ENCODE measurements around the gene TMEM51. TPM values are rescaled to one million over a fixed set of nuclear protein-coding genes. Genes with fewer than 3 reads are reported as not detected.
"Not testable (repeated sequence)": the region's sequence is repeated elsewhere in the genome, so short reads cannot be mapped to it uniquely, and the experiment has no call there.

TMEM51 gene
- total RNA-seq, 1 donor from 2014 or later = 6.9 TPM

- FAIRE-seq = no peak
Observed at GRCh38 chr1:15134285-15134684, 19.3 kb upstream of the TMEM51 start.

GRCh38 chr1:15135604-15136003 lies 17.9 kb upstream of the TMEM51 start:
- H3K4me2 ChIP-seq (ENCODE audit: low read length); FAIRE-seq; H3K36me3 Mint-ChIP-seq (ENCODE audit: low read depth, unreplicated experiment); H3K36me3 ChIP-seq (ENCODE audit: insufficient read depth, low read length); H3K9me3 ChIP-seq (ENCODE audit: insufficient read depth, low read depth, low read length); H3K27ac Mint-ChIP-seq (ENCODE audit: unreplicated experiment); H3K27me3 ChIP-seq (ENCODE audit: insufficient read depth, low read length); H3K4me3 Mint-ChIP-seq (ENCODE audit: unreplicated experiment); H3K4me3 ChIP-seq (ENCODE audit: insufficient read depth, low read depth, low read length); H3K4me1 Mint-ChIP-seq (ENCODE audit: low read depth, unreplicated experiment); H3K9me3 Mint-ChIP-seq (ENCODE audit: unreplicated experiment); H2AFZ ChIP-seq (ENCODE audit: low read depth, low read length); H3K4me1 ChIP-seq (ENCODE audit: insufficient read depth, low read length); H3K79me2 ChIP-seq (ENCODE audit: insufficient read depth, low read length); DNase-seq (ENCODE audit: low read depth); H3K27ac ChIP-seq (ENCODE audit: low read depth, low read length); H4K20me1 ChIP-seq (ENCODE audit: insufficient read depth, low read length); H3K9ac ChIP-seq (ENCODE audit: low read length): not testable (repeated sequence)
- peaks cover 25% of the 10 kb centered on the region for H3K27me3 Mint-ChIP-seq (ENCODE audit: low read depth, unreplicated experiment)

More at GRCh38 chr1:15134285-15134684, 19.3 kb upstream of the TMEM51 start:
- Histone ChIP-seq H3K9ac (ENCODE audit: low read length) (no peak overlapping the region), H3K27ac (ENCODE audit: low read depth, low read length) (no peak overlapping the region), H4K20me1 (ENCODE audit: insufficient read depth, low read length) (no peaks in the 10 kb centered on the region), H3K27me3 (ENCODE audit: insufficient read depth, low read length) (peaks cover 2% of the 10 kb centered on the region), H3K36me3 (ENCODE audit: insufficient read depth, low read length) (no peaks in the 10 kb centered on the region), H3K4me1 (ENCODE audit: insufficient read depth, low read length) (no peaks in the 10 kb centered on the region), H3K4me3 (ENCODE audit: insufficient read depth, low read depth, low read length) (no peak overlapping the region), H3K4me2 (ENCODE audit: low read length) (no peak overlapping the region), H2AFZ (ENCODE audit: low read depth, low read length) (no peak overlapping the region), H3K79me2 (ENCODE audit: insufficient read depth, low read length) (no peaks in the 10 kb centered on the region), H3K9me3 (ENCODE audit: insufficient read depth, low read depth, low read length) (no peaks in the 10 kb centered on the region)
- peaks cover 25% of the 10 kb centered on the region for H3K27me3 Mint-ChIP-seq (ENCODE audit: low read depth, unreplicated experiment)
- peaks cover 7% of the 10 kb centered on the region for H3K9me3 Mint-ChIP-seq (ENCODE audit: unreplicated experiment)
- H3K4me1 Mint-ChIP-seq (ENCODE audit: low read depth, unreplicated experiment) = peaks cover 8% of the 10 kb centered on the region
- H3K4me3 Mint-ChIP-seq (ENCODE audit: unreplicated experiment) = no peak overlapping the region
- TF ChIP-seq EZH2 (IDR thresholded peaks at IDR 0.05; ENCODE audit: insufficient read depth, low read length) = no peak
- no peak for TF ChIP-seq CTCF (IDR thresholded peaks at IDR 0.05; ENCODE audit: insufficient read depth, low read depth, low read length)
- H3K27ac Mint-ChIP-seq (ENCODE audit: unreplicated experiment) = no peak overlapping the region
- DNase-seq (ENCODE audit: low read depth) = no peak
- H3K36me3 Mint-ChIP-seq (ENCODE audit: low read depth, unreplicated experiment) = no peaks in the 10 kb centered on the region

GRCh38 chr1:15137809-15138208 lies 15.7 kb upstream of the TMEM51 start:
- H3K4me3 Mint-ChIP-seq (ENCODE audit: unreplicated experiment) = no peak overlapping the region
- H3K4me1 Mint-ChIP-seq (ENCODE audit: low read depth, unreplicated experiment) = peaks cover 8% of the 10 kb centered on the region
- peaks cover 20% of the 10 kb centered on the region for H3K27me3 Mint-ChIP-seq (ENCODE audit: low read depth, unreplicated experiment)
- H3K27ac ChIP-seq (ENCODE audit: low read depth, low read length) = no peak overlapping the region
- no peaks in the 10 kb centered on the region for H3K4me1 ChIP-seq (ENCODE audit: insufficient read depth, low read length)
- no peak overlapping the region for H3K4me2 ChIP-seq (ENCODE audit: low read length)
- H3K79me2 ChIP-seq (ENCODE audit: insufficient read depth, low read length) = no peaks in the 10 kb centered on the region
- FAIRE-seq (no peak), DNase-seq (ENCODE audit: low read depth) (no peak)
- peaks cover 6% of the 10 kb centered on the region for H3K9me3 Mint-ChIP-seq (ENCODE audit: unreplicated experiment)
- H3K9ac ChIP-seq (ENCODE audit: low read length) = no peak overlapping the region
- H3K27me3 ChIP-seq (ENCODE audit: insufficient read depth, low read length) = peaks cover 2% of the 10 kb centered on the region
- no peak overlapping the region for H2AFZ ChIP-seq (ENCODE audit: low read depth, low read length)
- no peak overlapping the region for H3K4me3 ChIP-seq (ENCODE audit: insufficient read depth, low read depth, low read length)
- no peaks in the 10 kb centered on the region for H3K36me3 ChIP-seq (ENCODE audit: insufficient read depth, low read length)
- no peaks in the 10 kb centered on the region for H3K9me3 ChIP-seq (ENCODE audit: insufficient read depth, low read depth, low read length)
- no peak overlapping the region for H3K27ac Mint-ChIP-seq (ENCODE audit: unreplicated experiment)
- no peaks in the 10 kb centered on the region for H4K20me1 ChIP-seq (ENCODE audit: insufficient read depth, low read length)
- no peaks in the 10 kb centered on the region for H3K36me3 Mint-ChIP-seq (ENCODE audit: low read depth, unreplicated experiment)
- TF ChIP-seq EZH2 (IDR thresholded peaks at IDR 0.05; ENCODE audit: insufficient read depth, low read length) = no peak
- no peak for TF ChIP-seq CTCF (IDR thresholded peaks at IDR 0.05; ENCODE audit: insufficient read depth, low read depth, low read length)

Data from astrocyte (in vitro differentiated cells and primary cell).